ENCODE data around the gene APLF. TPM values are rescaled to one million over a fixed set of nuclear protein-coding genes. Genes with fewer than 3 reads are reported as not detected.

The APLF gene
- total and polyA plus RNA-seq, 2 experiments from 2014 or later = 1.5 to 5.0 TPM

DNA sequence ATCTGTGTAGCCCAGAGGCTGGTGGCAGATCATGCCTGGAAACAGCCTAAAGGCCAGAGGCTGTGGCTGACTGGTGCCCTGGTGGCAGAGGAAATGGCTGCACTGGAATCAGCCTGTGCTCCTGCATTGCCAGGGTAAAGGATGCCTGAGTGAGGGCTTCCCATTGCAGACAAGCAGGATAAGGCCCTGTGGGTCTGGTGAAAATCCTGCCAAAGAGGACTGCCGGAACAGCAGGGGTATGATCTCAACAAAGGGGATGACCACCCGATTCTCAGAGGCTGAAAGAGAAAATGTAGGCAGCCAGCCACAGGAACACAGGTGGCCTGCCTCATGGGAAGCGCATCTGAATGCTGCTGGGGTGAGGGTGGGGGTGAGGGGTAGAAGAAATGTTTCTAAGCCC lies 48.5 kb upstream of the APLF start:
- WGBS (ENCODE audit: low lambda C conversion rate, missing lambda C conversion rate) = 81% methylated on average over 3 of the region's 3 CpGs
- H2AFZ ChIP-seq = no peak overlapping the region
- no peaks in the 10 kb centered on the region for H3K9me2 ChIP-seq (replicated peaks; ENCODE audit: insufficient read depth)

GRCh38 chr2:68420254-68420910 lies 47.0 kb upstream of the APLF start:
- H3K27me3 ChIP-seq = peaks cover 6% of the 10 kb centered on the region
- no peaks in the 10 kb centered on the region for H3K9me3 ChIP-seq (ENCODE audit: low read depth)
- WGBS (ENCODE audit: low lambda C conversion rate, missing lambda C conversion rate) = 83% methylated on average over 3 of the region's 3 CpGs
- H3K4me1 ChIP-seq (ENCODE audit: insufficient read depth) = no peaks in the 10 kb centered on the region
- no peaks in the 10 kb centered on the region for H3K36me3 ChIP-seq (replicated peaks; ENCODE audit: insufficient read depth, low read depth)
- no peaks in the 10 kb centered on the region for H3K79me2 ChIP-seq
- no peak for DNase-seq (ENCODE audit: low spot score)
- no peak overlapping the region for H3K4me2 ChIP-seq
- no peak overlapping the region for H2AFZ ChIP-seq
- TF ChIP-seq EZH2phosphoT487 (IDR thresholded peaks at IDR 0.05; ENCODE audit: low read depth, severe bottlenecking, unreplicated experiment) (no peak), EZH2 (IDR thresholded peaks at IDR 0.05; ENCODE audit: borderline replicate concordance) (no peak)
- TF ChIP-seq, protein P1, sequence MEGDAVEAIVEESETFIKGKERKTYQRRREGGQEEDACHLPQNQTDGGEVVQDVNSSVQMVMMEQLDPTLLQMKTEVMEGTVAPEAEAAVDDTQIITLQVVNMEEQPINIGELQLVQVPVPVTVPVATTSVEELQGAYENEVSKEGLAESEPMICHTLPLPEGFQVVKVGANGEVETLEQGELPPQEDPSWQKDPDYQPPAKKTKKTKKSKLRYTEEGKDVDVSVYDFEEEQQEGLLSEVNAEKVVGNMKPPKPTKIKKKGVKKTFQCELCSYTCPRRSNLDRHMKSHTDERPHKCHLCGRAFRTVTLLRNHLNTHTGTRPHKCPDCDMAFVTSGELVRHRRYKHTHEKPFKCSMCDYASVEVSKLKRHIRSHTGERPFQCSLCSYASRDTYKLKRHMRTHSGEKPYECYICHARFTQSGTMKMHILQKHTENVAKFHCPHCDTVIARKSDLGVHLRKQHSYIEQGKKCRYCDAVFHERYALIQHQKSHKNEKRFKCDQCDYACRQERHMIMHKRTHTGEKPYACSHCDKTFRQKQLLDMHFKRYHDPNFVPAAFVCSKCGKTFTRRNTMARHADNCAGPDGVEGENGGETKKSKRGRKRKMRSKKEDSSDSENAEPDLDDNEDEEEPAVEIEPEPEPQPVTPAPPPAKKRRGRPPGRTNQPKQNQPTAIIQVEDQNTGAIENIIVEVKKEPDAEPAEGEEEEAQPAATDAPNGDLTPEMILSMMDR (IDR thresholded peaks at IDR 0.05; ENCODE audit: poor library complexity) = no peak
- no peaks in the 10 kb centered on the region for H4K20me1 ChIP-seq (ENCODE audit: insufficient read depth, poor library complexity, severe bottlenecking)
- H3K4me3 ChIP-seq = no peak overlapping the region
- no peak overlapping the region for H3K27ac ChIP-seq
- no peaks in the 10 kb centered on the region for H3K9me2 ChIP-seq (replicated peaks; ENCODE audit: insufficient read depth)

More for the DNA sequence above, 48.5 kb upstream of the APLF start:
- no peak for DNase-seq (ENCODE audit: low spot score)
- Histone ChIP-seq H3K36me3 (replicated peaks; ENCODE audit: insufficient read depth, low read depth) (no peaks in the 10 kb centered on the region), H3K4me3 (no peak overlapping the region), H3K79me2 (no peaks in the 10 kb centered on the region), H3K4me2 (no peak overlapping the region), H3K27me3 (peaks cover 5% of the 10 kb centered on the region), H3K27ac (no peak overlapping the region), H3K4me1 (ENCODE audit: insufficient read depth) (no peaks in the 10 kb centered on the region), H4K20me1 (ENCODE audit: insufficient read depth, poor library complexity, severe bottlenecking) (no peaks in the 10 kb centered on the region), H3K9me3 (ENCODE audit: low read depth) (no peaks in the 10 kb centered on the region)
- no peak for TF ChIP-seq EZH2phosphoT487 (IDR thresholded peaks at IDR 0.05; ENCODE audit: low read depth, severe bottlenecking, unreplicated experiment)
- TF ChIP-seq, protein P1 (IDR thresholded peaks at IDR 0.05; ENCODE audit: poor library complexity) = no peak
- TF ChIP-seq EZH2 (IDR thresholded peaks at IDR 0.05; ENCODE audit: borderline replicate concordance) = no peak

DNA sequence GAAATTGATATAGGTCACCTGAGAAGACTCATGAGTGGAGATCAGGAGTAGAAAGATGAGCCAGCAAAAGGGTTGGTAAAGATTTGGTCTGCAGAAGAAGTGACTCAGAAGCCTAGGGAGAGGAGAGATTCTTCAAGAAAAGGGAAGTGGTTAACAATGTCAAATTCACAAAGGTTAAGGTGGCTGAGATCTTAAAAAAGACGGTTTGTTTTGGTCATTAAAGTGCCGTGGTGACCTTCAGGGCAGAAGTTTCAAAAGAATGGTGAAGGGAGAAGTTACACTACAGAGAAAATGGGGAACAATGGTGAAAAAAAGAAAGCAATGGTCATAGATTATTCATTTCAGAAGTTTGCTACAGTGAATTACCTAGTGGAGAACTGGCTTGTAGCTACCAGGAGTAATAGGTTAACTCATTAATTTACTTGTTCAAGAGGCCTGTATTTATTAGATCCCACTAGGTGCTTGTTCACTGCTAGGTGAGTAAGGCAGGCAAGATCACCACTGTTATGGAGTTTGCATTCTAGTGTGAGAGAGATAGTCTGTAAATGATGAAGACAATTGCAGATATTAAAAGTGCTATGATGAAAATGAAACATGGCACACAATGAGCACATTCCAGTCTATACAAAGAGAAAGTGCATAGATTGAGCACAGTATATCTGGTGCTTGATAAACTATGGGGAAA lies 43.3 kb upstream of the APLF start:
- no peaks in the 10 kb centered on the region for H3K79me2 ChIP-seq
- TF ChIP-seq EZH2phosphoT487 (IDR thresholded peaks at IDR 0.05; ENCODE audit: low read depth, severe bottlenecking, unreplicated experiment) = no peak
- TF ChIP-seq, protein P1 (IDR thresholded peaks at IDR 0.05; ENCODE audit: poor library complexity) = no peak
- TF ChIP-seq EZH2 (IDR thresholded peaks at IDR 0.05; ENCODE audit: borderline replicate concordance) = no peak
- H2AFZ ChIP-seq = no peak overlapping the region
- no peaks in the 10 kb centered on the region for H3K9me2 ChIP-seq (replicated peaks; ENCODE audit: insufficient read depth)
- H3K36me3 ChIP-seq (replicated peaks; ENCODE audit: insufficient read depth, low read depth) = no peaks in the 10 kb centered on the region
- no peak for DNase-seq (ENCODE audit: low spot score)
- H3K4me2 ChIP-seq = no peak overlapping the region
- H3K27me3 ChIP-seq = peaks cover 6% of the 10 kb centered on the region
- H3K9me3 ChIP-seq (ENCODE audit: low read depth) = no peaks in the 10 kb centered on the region
- H4K20me1 ChIP-seq (ENCODE audit: insufficient read depth, poor library complexity, severe bottlenecking) = no peaks in the 10 kb centered on the region
- H3K27ac ChIP-seq = no peak overlapping the region
- 73% methylated on average over 2 of the region's 2 CpGs for WGBS (ENCODE audit: low lambda C conversion rate, missing lambda C conversion rate)
- no peaks in the 10 kb centered on the region for H3K4me1 ChIP-seq (ENCODE audit: insufficient read depth)
- H3K4me3 ChIP-seq = no peak overlapping the region
